ENCODE data around the gene STAT3. TPM values are rescaled to one million over a fixed set of nuclear protein-coding genes. Genes with fewer than 3 reads are reported as not detected.

The STAT3 gene
- total RNA-seq, 2 donors from 2014 or later, result 79.4 to 99.5 TPM

DNA sequence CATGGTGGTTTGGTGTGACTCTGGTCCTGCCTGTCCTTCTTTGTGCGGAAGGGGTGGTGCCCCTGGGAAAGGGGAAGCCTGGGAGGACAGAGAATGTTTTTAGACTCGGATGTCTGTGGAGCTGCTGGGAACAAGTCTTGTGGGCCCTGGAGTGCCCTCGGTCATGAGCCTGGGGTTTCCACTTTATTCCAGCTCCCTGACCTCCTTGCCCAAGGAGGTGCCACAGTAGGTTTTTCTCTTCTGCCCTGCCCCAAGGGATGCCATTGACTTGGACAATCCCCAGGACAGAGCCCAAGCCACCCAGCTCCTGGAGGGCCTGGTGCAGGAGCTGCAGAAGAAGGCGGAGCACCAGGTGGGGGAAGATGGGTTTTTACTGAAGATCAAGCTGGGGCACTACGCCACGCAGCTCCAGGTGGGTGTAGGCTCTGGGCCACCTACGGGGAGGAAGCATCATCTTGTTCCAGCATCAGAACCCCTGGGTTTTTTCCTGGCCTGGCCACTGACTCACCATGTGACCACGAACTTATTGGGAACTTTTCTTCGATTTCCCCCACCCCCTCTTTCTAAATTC, 98.5 kb downstream of the STAT3 start:
- no peaks in the 10 kb centered on the region for H3K9me3 ChIP-seq

DNA sequence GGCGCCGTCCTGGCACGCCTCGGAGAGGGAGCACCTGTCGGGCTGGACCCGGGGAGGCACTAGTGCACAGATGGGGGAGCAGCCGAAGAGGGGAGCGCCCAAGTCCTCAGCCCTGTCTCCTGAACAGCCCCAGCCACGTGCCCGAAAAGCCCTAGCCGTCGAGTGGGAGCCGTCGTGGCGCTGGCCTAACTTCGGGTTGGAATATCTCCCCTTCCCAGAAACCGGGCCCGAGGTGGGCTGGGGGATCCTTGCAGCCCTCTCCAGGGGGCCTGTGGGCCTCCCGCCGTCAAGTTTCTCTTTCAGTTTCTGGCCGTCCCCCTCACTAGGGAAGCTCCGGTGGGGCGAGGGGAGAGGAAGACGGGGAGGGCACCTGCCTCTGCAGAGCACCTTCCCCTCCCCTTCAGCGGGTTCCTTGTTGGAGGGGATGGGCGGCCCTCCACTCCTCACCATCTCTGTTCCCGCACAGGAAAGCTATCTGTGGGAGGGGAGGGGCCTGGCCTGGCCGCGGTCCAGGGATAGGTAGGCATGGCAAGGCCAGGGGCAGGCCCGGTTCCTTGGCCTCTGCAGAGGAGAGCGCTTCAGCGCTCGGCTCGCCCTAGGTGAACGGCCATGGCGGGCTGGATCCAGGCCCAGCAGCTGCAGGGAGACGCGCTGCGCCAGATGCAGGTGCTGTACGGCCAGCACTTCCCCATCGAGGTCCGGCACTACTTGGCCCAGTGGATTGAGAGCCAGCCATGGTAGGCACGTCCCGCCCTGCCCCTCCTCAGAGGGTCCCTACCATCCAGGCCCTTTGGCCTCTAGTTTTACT, 99.2 kb downstream of the STAT3 start:
- TF ChIP-seq, protein P1, sequence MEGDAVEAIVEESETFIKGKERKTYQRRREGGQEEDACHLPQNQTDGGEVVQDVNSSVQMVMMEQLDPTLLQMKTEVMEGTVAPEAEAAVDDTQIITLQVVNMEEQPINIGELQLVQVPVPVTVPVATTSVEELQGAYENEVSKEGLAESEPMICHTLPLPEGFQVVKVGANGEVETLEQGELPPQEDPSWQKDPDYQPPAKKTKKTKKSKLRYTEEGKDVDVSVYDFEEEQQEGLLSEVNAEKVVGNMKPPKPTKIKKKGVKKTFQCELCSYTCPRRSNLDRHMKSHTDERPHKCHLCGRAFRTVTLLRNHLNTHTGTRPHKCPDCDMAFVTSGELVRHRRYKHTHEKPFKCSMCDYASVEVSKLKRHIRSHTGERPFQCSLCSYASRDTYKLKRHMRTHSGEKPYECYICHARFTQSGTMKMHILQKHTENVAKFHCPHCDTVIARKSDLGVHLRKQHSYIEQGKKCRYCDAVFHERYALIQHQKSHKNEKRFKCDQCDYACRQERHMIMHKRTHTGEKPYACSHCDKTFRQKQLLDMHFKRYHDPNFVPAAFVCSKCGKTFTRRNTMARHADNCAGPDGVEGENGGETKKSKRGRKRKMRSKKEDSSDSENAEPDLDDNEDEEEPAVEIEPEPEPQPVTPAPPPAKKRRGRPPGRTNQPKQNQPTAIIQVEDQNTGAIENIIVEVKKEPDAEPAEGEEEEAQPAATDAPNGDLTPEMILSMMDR (IDR thresholded peaks at IDR 0.05), result no peak
- TF ChIP-seq POLR2A (IDR thresholded peaks at IDR 0.05), result no peak
- Histone ChIP-seq H3K36me3 (replicated peaks in 1 of 2; ENCODE audit: insufficient read depth in 1 of 2, low read depth in 2 of 2) (no peaks in the 10 kb centered on the region), H3K9me3 (no peaks in the 10 kb centered on the region), H3K4me1 (peaks cover 27% of the 10 kb centered on the region), H3K27ac (peak overlapping the region; percentile 8 to 85 (median 70)), H3K27me3 (no peaks in the 10 kb centered on the region), H3K4me3 (peak overlapping the region; percentile 38 to 54)
- peak; percentile 46 to 70 (median 64) for DNase-seq
- WGBS, 2 donors, result 52 to 76% methylated on average over 15 to 44 of the region's 44 CpGs
- intact Hi-C loops (cut with DNase I), result no loop called here
- ATAC-seq, result no peak

More for the DNA sequence above, 98.5 kb downstream of the STAT3 start:
- H3K27ac ChIP-seq, result peak overlapping the region in 2 of 4 donors; percentile 78 to 85
- H3K27me3 ChIP-seq, result no peaks in the 10 kb centered on the region
- intact Hi-C loops (cut with DNase I), result no loop called here
- 84 to 87% methylated on average over 9 of the region's 9 CpGs for WGBS, 2 donors
- no peaks in the 10 kb centered on the region for H3K36me3 ChIP-seq (replicated peaks in 1 of 2; ENCODE audit: insufficient read depth in 1 of 2, low read depth in 2 of 2)
- peaks cover 27% of the 10 kb centered on the region for H3K4me1 ChIP-seq
- TF ChIP-seq, protein P1 (IDR thresholded peaks at IDR 0.05), result no peak
- no peak for TF ChIP-seq POLR2A (IDR thresholded peaks at IDR 0.05)
- DNase-seq (peak in 1 of 4 donors; percentile 11), ATAC-seq (no peak)
- H3K4me3 ChIP-seq, result no peak overlapping the region

DNA sequence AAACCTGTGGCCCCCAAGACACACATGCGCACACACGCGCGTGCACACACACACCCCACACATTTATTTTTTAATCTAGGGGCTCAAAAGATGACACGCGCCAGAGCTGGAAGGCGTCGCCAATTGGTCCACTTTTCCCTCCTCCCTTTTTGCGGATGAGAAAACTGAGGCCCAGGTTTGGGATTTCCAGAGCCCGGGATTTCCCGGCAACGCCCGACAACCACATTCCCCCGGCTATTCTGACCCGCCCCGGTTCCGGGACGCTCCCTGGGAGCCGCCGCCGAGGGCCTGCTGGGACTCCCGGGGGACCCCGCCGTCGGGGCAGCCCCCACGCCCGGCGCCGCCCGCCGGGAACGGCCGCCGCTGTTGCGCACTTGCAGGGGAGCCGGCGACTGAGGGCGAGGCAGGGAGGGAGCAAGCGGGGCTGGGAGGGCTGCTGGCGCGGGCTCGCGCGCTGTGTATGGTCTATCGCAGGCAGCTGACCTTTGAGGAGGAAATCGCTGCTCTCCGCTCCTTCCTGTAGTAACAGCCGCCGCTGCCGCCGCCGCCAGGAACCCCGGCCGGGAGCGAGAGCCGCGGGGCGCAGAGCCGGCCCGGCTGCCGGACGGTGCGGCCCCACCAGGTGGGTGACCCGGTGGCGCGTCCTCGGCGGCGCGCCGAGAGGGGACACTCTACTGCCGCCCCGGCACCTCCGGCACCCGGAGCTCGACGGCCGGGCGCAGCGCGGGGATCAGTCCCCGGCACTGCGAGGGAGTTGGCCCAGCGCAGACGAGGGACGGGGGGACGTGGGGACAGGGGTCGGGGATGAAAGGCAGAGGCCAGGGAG, 100.1 kb downstream of the STAT3 start, which contains the start of gene STAT5A:
STAT5A (plus strand) TSS at position 522 of the 826 bp plus-strand sequence. CDS start 914 bp downstream, outside the sequence.
- peak within 1 kb of the TSS; percentile 38 to 54 for H3K4me3 ChIP-seq
- peak; percentile 96 for ATAC-seq
- H3K36me3 ChIP-seq (replicated peaks in 1 of 2; ENCODE audit: insufficient read depth in 1 of 2, low read depth in 2 of 2), result no peaks in the 10 kb centered on the region
- WGBS, 2 donors, result 6 to 35% methylated on average over 17 to 79 of the region's 88 CpGs
- TF ChIP-seq, protein P1 (IDR thresholded peaks at IDR 0.05), result peak in 1 of 7 experiments; percentile 1
- peak; percentile 70 to 79 (median 71) for TF ChIP-seq POLR2A (IDR thresholded peaks at IDR 0.05)
- no peaks in the 10 kb centered on the region for H3K27me3 ChIP-seq
- peak; percentile 86 to 94 (median 90) for DNase-seq
- intact Hi-C loops (cut with DNase I), result no loop called here
- H3K9me3 ChIP-seq, result no peaks in the 10 kb centered on the region
- H3K27ac ChIP-seq, result peak within 1 kb of the TSS; percentile 8 to 85 (median 70)
- H3K4me1 ChIP-seq, result peaks cover 27% of the 10 kb centered on the region

GRCh38 chr17:42287305-42287976, 100.8 kb downstream of the STAT3 start:
- DNase-seq (peak in 3 of 4 donors; percentile 15 to 24 (median 20)), ATAC-seq (no peak)
- H3K27ac ChIP-seq, result peak overlapping the region in 3 of 4 donors; percentile 62 to 85 (median 78)
- 52 to 75% methylated on average over 12 to 14 of the region's 14 CpGs for WGBS, 2 donors
- H3K4me3 ChIP-seq, result peak overlapping the region in 1 of 2 donors; percentile 38
- no peaks in the 10 kb centered on the region for H3K36me3 ChIP-seq (replicated peaks in 1 of 2; ENCODE audit: insufficient read depth in 1 of 2, low read depth in 2 of 2)
- TF ChIP-seq POLR2A (IDR thresholded peaks at IDR 0.05), result no peak
- TF ChIP-seq, protein P1 (IDR thresholded peaks at IDR 0.05), result no peak
- H3K27me3 ChIP-seq, result no peaks in the 10 kb centered on the region
- no peaks in the 10 kb centered on the region for H3K9me3 ChIP-seq
- intact Hi-C loops (cut with DNase I), result no loop called here
- peaks cover 27% of the 10 kb centered on the region for H3K4me1 ChIP-seq
